GM13977 (cell line): ENCODE measurements around the gene TOMM7.
A peak's percentile ranks its signal among the peaks of the same experiment; 100 is the strongest.

ENCODE experiments used
- DNase-seq: peaks from one replicate; pipeline ENCODE4 v3.0.0; 2012; ENCODE audit warnings: low spot score
- in situ Hi-C: fragments of 300-500 bp; cut with MboI; formaldehyde crosslinking; loops from one replicate; pipeline ENCODE4 v1.12.0; 2022; ENCODE audit warnings: low sequenced_read_pairs, low pct_unique_long_range_greater_than_20kb, mixed read lengths, inconsistent platforms; ENCODE audit not compliant: unreplicated experiment
- TF ChIP-seq, protein P1 (sequence below): IDR thresholded peaks from 2 replicates; pipeline ENCODE4 v1.5.1; 2012; ENCODE audit warnings: mild to moderate bottlenecking, control low read depth; ENCODE audit not compliant: insufficient read depth; ENCODE audit errors: extremely low read depth, missing control alignments

Gene TOMM7

DNA sequence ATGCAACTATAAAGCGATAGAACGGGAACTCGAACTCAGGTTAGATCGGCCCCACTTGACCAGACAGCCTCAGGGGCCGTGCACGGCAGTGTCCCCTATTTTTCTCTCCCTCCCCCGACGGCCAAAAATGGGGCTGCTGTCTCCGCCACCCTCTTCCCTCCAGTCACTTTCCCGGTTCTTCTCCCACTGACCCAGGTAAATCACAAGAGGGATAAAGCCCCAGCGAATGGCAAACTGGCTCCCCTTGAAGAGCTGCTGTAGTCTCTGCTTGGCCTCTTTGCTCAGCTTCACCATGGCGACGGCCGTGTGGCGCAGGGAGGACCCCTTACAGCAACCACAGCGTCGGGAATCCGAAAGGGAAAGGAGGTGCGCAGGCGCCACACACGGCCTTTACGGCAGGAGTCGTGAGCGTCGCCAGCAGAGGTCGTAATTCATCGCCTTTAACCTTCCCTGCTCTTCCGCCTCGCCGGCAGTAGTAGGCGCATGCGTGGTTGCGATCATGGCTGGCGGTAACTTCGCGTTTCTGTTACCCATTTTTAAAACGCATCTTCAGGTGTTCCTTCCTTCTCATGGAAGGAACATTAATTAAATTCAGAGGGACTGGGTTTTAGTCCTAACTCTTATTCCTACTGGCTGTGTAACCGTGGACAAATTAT lies at the start of gene TOMM7:
Gene TOMM7, minus strand, starts transcription at position 364 of the 656 bp plus-strand sequence. Its CDS starts 70 bp downstream, at position 294.
- in situ Hi-C loops: no loop called here
- peak; percentile 96 for DNase-seq
- TF ChIP-seq, protein P1, sequence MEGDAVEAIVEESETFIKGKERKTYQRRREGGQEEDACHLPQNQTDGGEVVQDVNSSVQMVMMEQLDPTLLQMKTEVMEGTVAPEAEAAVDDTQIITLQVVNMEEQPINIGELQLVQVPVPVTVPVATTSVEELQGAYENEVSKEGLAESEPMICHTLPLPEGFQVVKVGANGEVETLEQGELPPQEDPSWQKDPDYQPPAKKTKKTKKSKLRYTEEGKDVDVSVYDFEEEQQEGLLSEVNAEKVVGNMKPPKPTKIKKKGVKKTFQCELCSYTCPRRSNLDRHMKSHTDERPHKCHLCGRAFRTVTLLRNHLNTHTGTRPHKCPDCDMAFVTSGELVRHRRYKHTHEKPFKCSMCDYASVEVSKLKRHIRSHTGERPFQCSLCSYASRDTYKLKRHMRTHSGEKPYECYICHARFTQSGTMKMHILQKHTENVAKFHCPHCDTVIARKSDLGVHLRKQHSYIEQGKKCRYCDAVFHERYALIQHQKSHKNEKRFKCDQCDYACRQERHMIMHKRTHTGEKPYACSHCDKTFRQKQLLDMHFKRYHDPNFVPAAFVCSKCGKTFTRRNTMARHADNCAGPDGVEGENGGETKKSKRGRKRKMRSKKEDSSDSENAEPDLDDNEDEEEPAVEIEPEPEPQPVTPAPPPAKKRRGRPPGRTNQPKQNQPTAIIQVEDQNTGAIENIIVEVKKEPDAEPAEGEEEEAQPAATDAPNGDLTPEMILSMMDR: peak; percentile 52

DNA sequence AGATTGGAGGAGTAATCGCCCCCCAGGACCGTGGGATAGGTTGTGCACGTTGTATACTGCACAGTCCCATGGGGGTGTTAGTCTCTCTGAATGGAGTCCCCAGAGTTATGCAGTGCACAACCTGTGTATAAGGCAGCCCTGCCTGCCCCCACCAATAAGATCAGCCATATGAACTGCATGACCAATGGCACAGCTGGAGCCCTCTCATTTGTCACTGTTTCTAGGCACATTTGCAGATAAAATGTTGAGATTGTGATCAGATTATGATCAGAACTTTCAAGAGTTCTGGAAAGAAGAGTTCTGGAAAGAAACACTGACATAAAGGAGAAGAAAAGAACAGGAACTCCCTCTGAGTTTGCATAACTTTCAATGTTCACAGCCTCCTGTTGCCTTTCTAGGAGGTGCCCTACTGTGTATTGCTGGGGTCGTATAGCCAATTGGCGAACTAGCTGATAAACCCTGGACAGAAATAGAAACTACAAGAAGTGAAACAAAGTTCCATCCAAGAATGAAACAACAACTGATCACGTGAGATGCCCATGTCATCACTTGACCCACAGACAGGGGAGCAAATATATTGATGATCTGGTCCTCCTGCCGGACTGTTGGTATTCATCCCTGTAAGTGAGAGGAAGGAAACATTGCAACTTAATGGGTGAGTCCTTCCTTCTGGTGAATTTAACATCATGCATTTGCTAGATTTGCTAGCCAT lies 49.6 kb upstream of the TOMM7 start:
- TF ChIP-seq, protein P1: no peak
- in situ Hi-C loops: no loop called here
- DNase-seq: peak; percentile 75

DNA sequence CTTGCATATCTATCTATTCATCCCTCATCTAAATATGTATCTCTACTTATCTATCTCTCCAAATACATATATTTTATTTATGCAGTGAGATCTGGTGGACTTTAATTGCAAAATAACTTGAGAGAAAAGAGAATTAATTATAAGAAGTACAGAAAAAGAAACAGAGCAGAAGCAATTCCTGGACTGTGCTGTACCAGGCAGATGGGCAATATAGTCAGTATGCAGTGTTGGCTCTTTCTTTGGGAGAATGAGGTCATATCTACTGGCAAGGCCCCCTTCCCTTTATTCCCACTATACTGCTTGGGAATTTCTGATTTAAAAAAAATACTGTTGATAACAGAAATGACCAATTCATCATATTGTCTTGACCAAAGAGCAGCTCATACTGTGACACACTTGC lies 49.0 kb upstream of the TOMM7 start:
- no peak for DNase-seq
- TF ChIP-seq, protein P1: no peak
- in situ Hi-C loops: no loop called here

DNA sequence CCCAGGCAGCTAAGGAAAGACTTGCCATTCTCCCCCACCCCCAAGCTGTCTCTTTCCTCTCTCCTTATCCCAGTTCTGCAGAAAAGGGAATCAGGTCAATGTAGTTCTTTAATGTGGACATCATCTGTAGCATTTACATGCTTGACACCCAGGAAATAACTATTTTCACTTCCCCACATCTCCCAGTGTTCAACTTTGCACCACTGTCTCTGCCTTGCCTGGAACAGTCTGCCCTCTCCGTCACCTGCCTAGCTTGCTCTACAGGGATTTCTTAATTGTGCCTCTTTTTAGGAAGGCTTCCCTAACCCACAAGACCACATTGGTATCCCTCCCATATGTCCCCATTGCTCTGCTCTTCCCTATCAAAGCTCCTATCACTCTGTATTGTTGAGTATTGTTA lies 45.9 kb upstream of the TOMM7 start:
- TF ChIP-seq, protein P1: no peak
- in situ Hi-C loops: no loop called here

DNA sequence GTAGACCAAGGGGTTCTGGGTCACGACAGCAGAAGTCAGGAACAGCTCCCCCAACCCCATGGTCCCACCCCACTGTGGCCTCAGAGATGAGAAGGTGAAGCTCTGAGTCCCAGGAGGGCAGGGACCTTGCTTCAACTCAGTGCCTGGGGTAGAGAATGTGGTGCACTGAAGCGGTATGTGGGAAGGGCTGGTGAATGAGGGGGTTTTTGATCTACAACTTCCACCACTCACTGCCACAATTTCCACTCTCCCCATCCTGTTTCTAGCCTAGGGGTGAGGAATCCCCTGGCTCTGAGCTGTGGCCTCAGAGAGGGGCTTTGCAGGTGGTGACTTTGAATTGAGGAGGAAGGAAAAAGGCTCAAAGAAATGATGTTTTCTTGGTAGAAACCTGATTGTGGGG lies 44.9 kb upstream of the TOMM7 start:
- TF ChIP-seq, protein P1: no peak
- in situ Hi-C loops: no loop called here

More for the DNA sequence above, 45.9 kb upstream of the TOMM7 start:
- no peak for DNase-seq

DNA sequence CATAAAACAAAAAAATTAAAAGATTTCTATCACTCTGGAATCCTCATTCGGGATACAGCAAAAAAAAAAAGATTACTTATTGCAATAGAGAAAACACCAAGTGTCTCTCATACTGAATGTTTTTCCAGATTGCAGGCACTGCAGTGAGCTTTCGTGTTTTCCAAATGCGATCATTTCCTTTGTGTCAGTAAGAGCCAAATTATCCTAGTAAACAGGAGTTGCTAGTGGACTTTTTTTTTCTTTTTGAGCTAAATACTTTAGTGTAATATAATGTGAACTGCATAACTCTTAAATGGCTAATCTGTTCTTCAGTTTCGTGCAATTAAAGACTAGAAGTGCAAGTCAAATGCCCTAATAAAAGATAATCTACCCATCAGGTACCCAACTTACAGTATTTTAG lies 44.4 kb upstream of the TOMM7 start:
- TF ChIP-seq, protein P1: no peak
- in situ Hi-C loops: no loop called here
- DNase-seq: no peak

More for the DNA sequence above, 44.9 kb upstream of the TOMM7 start:
- DNase-seq: no peak
